HepG2 (cell line): ENCODE data around the gene LIPC. TPM values are rescaled to one million over a fixed set of nuclear protein-coding genes. Genes with fewer than 3 reads are reported as not detected.
A peak's percentile ranks its signal among the peaks of the same experiment; 100 is the strongest.

Experiments
- FOXP1 ChIP-seq, 2 experiments: fragments of 450-650 bp in 1 of 2; IDR thresholded peaks; 2 replicates each; pipeline ENCODE4 v1.6.1; 2017 to 2018; ENCODE audit warnings: antibody characterized with exemption in 1 of 2
- ISL2 ChIP-seq: sonication (generic); formaldehyde crosslinking; IDR thresholded peaks from 2 replicates; pipeline ENCODE4 v1.5.0; 2020; ENCODE audit warnings: missing genetic modification reagents
- REL ChIP-seq: sonication (generic); formaldehyde crosslinking; conservative IDR thresholded peaks from 2 replicates; pipeline ENCODE4 v1.8.0; 2022; ENCODE audit warnings: mild to moderate bottlenecking, missing genetic modification reagents, moderate library complexity
- RFXAP ChIP-seq: sonication (generic); formaldehyde crosslinking; IDR thresholded peaks from 2 replicates; pipeline ENCODE4 v1.4.0; 2020; ENCODE audit warnings: missing genetic modification reagents, borderline replicate concordance
- TEAD3 ChIP-seq: optimal IDR thresholded peaks from 2 replicates; pipeline ENCODE3; 2016; ENCODE audit warnings: borderline replicate concordance
- ZMYM4 ChIP-seq: sonication (generic); formaldehyde crosslinking; IDR thresholded peaks from 2 replicates; pipeline ENCODE4 v1.8.1; 2023; ENCODE audit warnings: mild to moderate bottlenecking, missing genetic modification reagents
- ZNF501 ChIP-seq: sonication (generic); formaldehyde crosslinking; IDR thresholded peaks from 2 replicates; pipeline ENCODE4 v1.5.1; 2020; ENCODE audit warnings: mild to moderate bottlenecking, moderate library complexity, missing genetic modification reagents
- ZNF772 ChIP-seq: sonication (generic); formaldehyde crosslinking; IDR thresholded peaks from 2 replicates; pipeline ENCODE4 v1.5.0; 2020; ENCODE audit warnings: mild to moderate bottlenecking, missing genetic modification reagents
- ZSCAN30 ChIP-seq: sonication (generic); formaldehyde crosslinking; IDR thresholded peaks from 2 replicates; pipeline ENCODE4 v1.5.0; 2020; ENCODE audit warnings: mild to moderate bottlenecking, missing genetic modification reagents
- polyA plus RNA-seq, 8 experiments: library from polyadenylated mRNA; depleted of rRNA in 3 of 8; stranded (reverse) in 7 of 8; unstranded in 1 of 8; fragments of >200 nt; fragmentation: Illumina TruSeq in 4 of 8; extraction: Trizol in 4 of 8; gene quantifications; 2 replicates each; pipeline versions ENCODE4 v1.2.1 to v1.2.3, GENCODE V29; 2011 to 2016; ENCODE audit warnings: low read depth in 4 of 8, missing spikeins in 1 of 8, mixed read lengths in 1 of 8; ENCODE audit not compliant: insufficient read depth in 1 of 8
- total RNA-seq, 5 experiments: library from RNA; depleted of rRNA; stranded (reverse); fragments of >200 nt; fragmentation: Illumina TruSeq; extraction: Trizol; gene quantifications; 2 replicates each; pipeline ENCODE4 v1.2.3, GENCODE V29; 2016; ENCODE audit warnings: low read depth in 1 of 5
- TF ChIP-seq, protein P1 (sequence below): sonication (generic); formaldehyde crosslinking; IDR thresholded peaks from 2 replicates; pipeline ENCODE4 v1.5.0; 2020; ENCODE audit warnings: mild to moderate bottlenecking, missing genetic modification reagents
- TF ChIP-seq, protein P2 (sequence below): IDR thresholded peaks from 2 replicates; pipeline ENCODE4 v1.6.1; 2016; ENCODE audit warnings: mild to moderate bottlenecking
- TF ChIP-seq, protein P3 (sequence below): IDR thresholded peaks from 2 replicates; pipeline ENCODE4 v1.6.1; 2012; ENCODE audit warnings: low read depth, low read length, improper control_type of control experiment
- TF ChIP-seq, protein P4 (sequence below): sonication (generic); formaldehyde crosslinking; IDR thresholded peaks from 2 replicates; pipeline ENCODE4 v1.4.0; 2020; ENCODE audit warnings: missing genetic modification reagents
- TF ChIP-seq, protein P5 (sequence below): sonication (generic); formaldehyde crosslinking; IDR thresholded peaks from 2 replicates; pipeline ENCODE4 v1.4.0; 2020; ENCODE audit warnings: missing genetic modification reagents
- TF ChIP-seq, protein P6 (sequence below): fragments of 450-650 bp; IDR thresholded peaks from 2 replicates; pipeline ENCODE4 v1.6.1; 2016
- TF ChIP-seq, protein P7 (sequence below): sonication (generic); formaldehyde crosslinking; IDR thresholded peaks from 2 replicates; pipeline ENCODE4 v1.4.0; 2020; ENCODE audit warnings: missing genetic modification reagents

Gene LIPC
- total and polyA plus RNA-seq, 2 of the 13 experiments (the other 11 are each of a cell fraction or from before 2014, with no cell fraction given) = 26.0 to 38.0 TPM

DNA sequence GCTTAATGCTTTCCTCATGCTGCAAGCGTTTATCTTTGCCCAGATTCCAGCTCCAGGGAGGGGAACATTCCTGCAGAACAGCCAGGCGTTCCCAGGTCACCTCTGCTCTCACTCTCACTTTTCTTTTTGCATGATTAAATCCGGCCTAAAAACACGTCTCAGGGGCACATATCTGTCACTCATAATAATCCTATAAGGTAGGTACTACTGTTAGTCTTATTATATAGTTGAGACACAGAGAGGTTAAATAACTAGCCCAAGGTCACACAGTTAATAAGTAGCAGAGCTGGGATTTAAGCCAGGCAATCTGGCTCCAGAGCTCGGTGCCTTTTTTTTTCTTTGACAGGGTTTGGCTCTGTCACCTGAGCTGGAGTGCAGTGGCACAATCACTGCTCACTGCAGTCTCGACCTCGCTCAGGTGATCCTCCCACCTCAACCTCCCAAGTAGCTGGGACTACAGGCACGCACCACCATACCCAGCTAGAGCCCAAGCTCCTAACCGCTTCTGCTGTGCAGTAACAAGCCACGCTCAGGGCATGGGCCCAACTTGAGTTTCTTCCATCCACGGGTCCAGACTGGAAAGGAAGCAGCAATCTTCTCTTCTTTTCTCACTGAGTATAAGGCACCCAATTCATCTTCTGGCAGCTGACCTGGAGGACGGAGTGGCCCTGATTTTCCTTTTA, 96.5 kb downstream of the LIPC start (continued):
- TF ChIP-seq, protein P1, sequence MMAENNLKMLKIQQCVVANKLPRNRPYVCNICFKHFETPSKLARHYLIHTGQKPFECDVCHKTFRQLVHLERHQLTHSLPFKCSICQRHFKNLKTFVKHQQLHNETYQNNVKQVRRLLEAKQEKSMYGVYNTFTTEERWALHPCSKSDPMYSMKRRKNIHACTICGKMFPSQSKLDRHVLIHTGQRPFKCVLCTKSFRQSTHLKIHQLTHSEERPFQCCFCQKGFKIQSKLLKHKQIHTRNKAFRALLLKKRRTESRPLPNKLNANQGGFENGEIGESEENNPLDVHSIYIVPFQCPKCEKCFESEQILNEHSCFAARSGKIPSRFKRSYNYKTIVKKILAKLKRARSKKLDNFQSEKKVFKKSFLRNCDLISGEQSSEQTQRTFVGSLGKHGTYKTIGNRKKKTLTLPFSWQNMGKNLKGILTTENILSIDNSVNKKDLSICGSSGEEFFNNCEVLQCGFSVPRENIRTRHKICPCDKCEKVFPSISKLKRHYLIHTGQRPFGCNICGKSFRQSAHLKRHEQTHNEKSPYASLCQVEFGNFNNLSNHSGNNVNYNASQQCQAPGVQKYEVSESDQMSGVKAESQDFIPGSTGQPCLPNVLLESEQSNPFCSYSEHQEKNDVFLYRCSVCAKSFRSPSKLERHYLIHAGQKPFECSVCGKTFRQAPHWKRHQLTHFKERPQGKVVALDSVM = peak; percentile 72
- TF ChIP-seq REL (CRISPR knock-in tag) (no peak), FOXP1 (IDR thresholded peaks at IDR 0.05) (no peak), FOXP1 (CRISPR knock-in tag; IDR thresholded peaks at IDR 0.05) (peak; percentile 12; the same call in 1 of the 2 replicates), ZNF772 (no peak), ZNF501 (CRISPR knock-in tag) (0 out of 2 replicates have a peak, but pooled peaks have one; percentile 15), ZMYM4 (CRISPR knock-in tag) (peak; percentile 81), TEAD3 (CRISPR knock-in tag) (peak; percentile 94), ISL2 (peak; percentile 71; the same call in 1 of the 2 replicates), RFXAP (CRISPR knock-in tag) (peak; percentile 73; the same call in 1 of the 2 replicates), ZSCAN30 (CRISPR knock-in tag) (no peak)
- TF ChIP-seq, protein P2, sequence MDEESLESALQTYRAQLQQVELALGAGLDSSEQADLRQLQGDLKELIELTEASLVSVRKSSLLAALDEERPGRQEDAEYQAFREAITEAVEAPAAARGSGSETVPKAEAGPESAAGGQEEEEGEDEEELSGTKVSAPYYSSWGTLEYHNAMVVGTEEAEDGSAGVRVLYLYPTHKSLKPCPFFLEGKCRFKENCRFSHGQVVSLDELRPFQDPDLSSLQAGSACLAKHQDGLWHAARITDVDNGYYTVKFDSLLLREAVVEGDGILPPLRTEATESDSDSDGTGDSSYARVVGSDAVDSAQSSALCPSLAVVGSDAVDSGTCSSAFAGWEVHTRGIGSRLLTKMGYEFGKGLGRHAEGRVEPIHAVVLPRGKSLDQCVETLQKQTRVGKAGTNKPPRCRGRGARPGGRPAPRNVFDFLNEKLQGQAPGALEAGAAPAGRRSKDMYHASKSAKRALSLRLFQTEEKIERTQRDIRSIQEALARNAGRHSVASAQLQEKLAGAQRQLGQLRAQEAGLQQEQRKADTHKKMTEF (CRISPR knock-in tag) = peak; percentile 62
- TF ChIP-seq, protein P3, sequence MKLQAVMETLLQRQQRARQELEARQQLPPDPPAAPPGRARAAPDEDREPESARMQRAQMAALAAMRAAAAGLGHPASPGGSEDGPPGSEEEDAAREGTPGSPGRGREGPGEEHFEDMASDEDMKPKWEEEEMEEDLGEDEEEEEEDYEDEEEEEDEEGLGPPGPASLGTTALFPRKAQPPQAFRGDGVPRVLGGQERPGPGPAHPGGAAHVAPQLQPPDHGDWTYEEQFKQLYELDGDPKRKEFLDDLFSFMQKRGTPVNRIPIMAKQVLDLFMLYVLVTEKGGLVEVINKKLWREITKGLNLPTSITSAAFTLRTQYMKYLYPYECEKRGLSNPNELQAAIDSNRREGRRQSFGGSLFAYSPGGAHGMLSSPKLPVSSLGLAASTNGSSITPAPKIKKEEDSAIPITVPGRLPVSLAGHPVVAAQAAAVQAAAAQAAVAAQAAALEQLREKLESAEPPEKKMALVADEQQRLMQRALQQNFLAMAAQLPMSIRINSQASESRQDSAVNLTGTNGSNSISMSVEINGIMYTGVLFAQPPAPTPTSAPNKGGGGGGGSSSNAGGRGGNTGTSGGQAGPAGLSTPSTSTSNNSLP = peak; percentile 57; the same call in 1 of the 2 replicates
- TF ChIP-seq, protein P4, sequence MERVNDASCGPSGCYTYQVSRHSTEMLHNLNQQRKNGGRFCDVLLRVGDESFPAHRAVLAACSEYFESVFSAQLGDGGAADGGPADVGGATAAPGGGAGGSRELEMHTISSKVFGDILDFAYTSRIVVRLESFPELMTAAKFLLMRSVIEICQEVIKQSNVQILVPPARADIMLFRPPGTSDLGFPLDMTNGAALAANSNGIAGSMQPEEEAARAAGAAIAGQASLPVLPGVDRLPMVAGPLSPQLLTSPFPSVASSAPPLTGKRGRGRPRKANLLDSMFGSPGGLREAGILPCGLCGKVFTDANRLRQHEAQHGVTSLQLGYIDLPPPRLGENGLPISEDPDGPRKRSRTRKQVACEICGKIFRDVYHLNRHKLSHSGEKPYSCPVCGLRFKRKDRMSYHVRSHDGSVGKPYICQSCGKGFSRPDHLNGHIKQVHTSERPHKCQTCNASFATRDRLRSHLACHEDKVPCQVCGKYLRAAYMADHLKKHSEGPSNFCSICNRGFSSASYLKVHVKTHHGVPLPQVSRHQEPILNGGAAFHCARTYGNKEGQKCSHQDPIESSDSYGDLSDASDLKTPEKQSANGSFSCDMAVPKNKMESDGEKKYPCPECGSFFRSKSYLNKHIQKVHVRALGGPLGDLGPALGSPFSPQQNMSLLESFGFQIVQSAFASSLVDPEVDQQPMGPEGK (CRISPR knock-in tag) = peak; percentile 11; the same call in 1 of the 2 replicates
- TF ChIP-seq, protein P5, sequence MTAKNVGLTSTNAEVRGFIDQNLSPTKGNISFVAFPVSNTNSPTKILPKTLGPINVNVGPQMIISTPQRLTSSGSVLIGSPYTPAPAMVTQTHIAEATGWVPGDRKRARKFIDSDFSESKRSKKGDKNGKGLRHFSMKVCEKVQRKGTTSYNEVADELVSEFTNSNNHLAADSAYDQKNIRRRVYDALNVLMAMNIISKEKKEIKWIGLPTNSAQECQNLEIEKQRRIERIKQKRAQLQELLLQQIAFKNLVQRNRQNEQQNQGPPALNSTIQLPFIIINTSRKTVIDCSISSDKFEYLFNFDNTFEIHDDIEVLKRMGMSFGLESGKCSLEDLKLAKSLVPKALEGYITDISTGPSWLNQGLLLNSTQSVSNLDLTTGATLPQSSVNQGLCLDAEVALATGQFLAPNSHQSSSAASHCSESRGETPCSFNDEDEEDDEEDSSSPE (CRISPR knock-in tag) = peak; percentile 36; the same call in 1 of the 2 replicates
- TF ChIP-seq, protein P6, sequence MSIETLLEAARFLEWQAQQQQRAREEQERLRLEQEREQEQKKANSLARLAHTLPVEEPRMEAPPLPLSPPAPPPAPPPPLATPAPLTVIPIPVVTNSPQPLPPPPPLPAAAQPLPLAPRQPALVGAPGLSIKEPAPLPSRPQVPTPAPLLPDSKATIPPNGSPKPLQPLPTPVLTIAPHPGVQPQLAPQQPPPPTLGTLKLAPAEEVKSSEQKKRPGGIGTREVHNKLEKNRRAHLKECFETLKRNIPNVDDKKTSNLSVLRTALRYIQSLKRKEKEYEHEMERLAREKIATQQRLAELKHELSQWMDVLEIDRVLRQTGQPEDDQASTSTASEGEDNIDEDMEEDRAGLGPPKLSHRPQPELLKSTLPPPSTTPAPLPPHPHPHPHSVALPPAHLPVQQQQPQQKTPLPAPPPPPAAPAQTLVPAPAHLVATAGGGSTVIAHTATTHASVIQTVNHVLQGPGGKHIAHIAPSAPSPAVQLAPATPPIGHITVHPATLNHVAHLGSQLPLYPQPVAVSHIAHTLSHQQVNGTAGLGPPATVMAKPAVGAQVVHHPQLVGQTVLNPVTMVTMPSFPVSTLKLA = no peak
- TF ChIP-seq, protein P7, sequence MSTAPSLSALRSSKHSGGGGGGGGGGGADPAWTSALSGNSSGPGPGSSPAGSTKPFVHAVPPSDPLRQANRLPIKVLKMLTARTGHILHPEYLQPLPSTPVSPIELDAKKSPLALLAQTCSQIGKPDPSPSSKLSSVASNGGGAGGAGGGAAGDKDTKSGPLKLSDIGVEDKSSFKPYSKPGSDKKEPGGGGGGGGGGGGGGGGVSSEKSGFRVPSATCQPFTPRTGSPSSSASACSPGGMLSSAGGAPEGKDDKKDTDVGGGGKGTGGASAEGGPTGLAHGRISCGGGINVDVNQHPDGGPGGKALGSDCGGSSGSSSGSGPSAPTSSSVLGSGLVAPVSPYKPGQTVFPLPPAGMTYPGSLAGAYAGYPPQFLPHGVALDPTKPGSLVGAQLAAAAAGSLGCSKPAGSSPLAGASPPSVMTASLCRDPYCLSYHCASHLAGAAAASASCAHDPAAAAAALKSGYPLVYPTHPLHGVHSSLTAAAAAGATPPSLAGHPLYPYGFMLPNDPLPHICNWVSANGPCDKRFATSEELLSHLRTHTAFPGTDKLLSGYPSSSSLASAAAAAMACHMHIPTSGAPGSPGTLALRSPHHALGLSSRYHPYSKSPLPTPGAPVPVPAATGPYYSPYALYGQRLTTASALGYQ (CRISPR knock-in tag) = peak; percentile 66; the same call in 1 of the 2 replicates
